K562 (cell line): ENCODE results near the gene PCSK2. TPM values are rescaled to one million over a fixed set of nuclear protein-coding genes. Genes with fewer than 3 reads are reported as not detected.

Experiments used
- ATAC-seq: fragments of 200-7000 bp; cut with Tn5 transposase; 3 replicates; pipeline ENCODE4 v1.9.1; 2020; ENCODE audit warnings: moderate library complexity
- BruUV-seq: library from RNA; stranded (reverse); fragments of 400-500 nt; replicated peaks from 2 replicates; lab custom pipeline; 2021; lab: Mats Ljungman, UMichigan
- CTCF ChIA-PET: fragments of 300-600 bp; formaldehyde crosslinking; extraction: SDS; loops from one replicate; lab custom pipeline; 2021; ENCODE audit warnings: low intra/inter-chr PET ratio; lab: Yijun Ruan, JAX
- POLR2A ChIA-PET: fragments of 300-600, 350-650 bp; sonication (Branson Sonifier 250); formaldehyde crosslinking; extraction: SDS; loops from one replicate; lab custom pipeline; 2021; ENCODE audit warnings: antibody characterized with exemption, inconsistent platforms; lab: Yijun Ruan, JAX
- DNase-seq, 4 experiments: peaks; one replicate each; pipeline versions ENCODE4 v3.0.0 to v3.0.0-alpha.2; 2011 to 2018; ENCODE audit warnings: low spot score in 3 of 4, mixed read lengths in 3 of 4; ENCODE audit errors: extremely low read depth in 1 of 4
- FAIRE-seq: peaks from 2 replicates; lab custom pipeline; 2011; peaks lifted over from hg19 to GRCh38; lab: Jason Lieb, UNC
- H2AFZ ChIP-seq: 2 replicates; pipeline ENCODE4 v1.6.0; 2011; ENCODE audit warnings: low read depth, low read length, control low read depth, inconsistent platforms
- H3K27ac ChIP-seq: fragments of 200-600 bp; 3 replicates; pipeline ENCODE4 v1.8.0; 2011; ENCODE audit warnings: low read depth, mild to moderate bottlenecking, control low read depth, inconsistent platforms, low read length, moderate library complexity, mixed read lengths; ENCODE audit errors: extremely low read depth
- H3K27me3 ChIP-seq, 2 experiments: fragments of 300-600 bp in 1 of 2; 2 replicates in 1 of 2; 3 replicates in 1 of 2; pipeline versions ENCODE4 v1.6.0 to v1.8.0; 2011; ENCODE audit warnings: inconsistent platforms in 2 of 2, low read length in 2 of 2, mild to moderate bottlenecking in 1 of 2, mixed read lengths in 1 of 2, moderate library complexity in 1 of 2; ENCODE audit not compliant: control insufficient read depth in 2 of 2, insufficient read depth in 2 of 2
- H3K36me3 ChIP-seq: fragments of 300-600 bp; 3 replicates; pipeline ENCODE4 v1.8.0; 2011; ENCODE audit warnings: mild to moderate bottlenecking, low read length, inconsistent platforms; ENCODE audit not compliant: control insufficient read depth, insufficient read depth
- H3K4me1 ChIP-seq, 2 experiments: fragments of 200-600 bp in 1 of 2; replicated peaks in 1 of 2; 2 replicates in 1 of 2; 3 replicates in 1 of 2; pipeline versions ENCODE4 v1.5.1 to v1.8.0; 2011; ENCODE audit warnings: inconsistent platforms in 2 of 2, low read length in 2 of 2, mild to moderate bottlenecking in 1 of 2, mixed read lengths in 1 of 2, moderate library complexity in 1 of 2; ENCODE audit not compliant: control insufficient read depth in 2 of 2, insufficient read depth in 2 of 2
- H3K4me2 ChIP-seq: 2 replicates; pipeline ENCODE4 v1.6.1; 2011; ENCODE audit warnings: low read length, control low read depth, inconsistent platforms, mixed read lengths; ENCODE audit not compliant: insufficient read depth
- H3K4me3 ChIP-seq: fragments of 200-600 bp; sonication (generic), shearing (Covaris generic); 2 replicates; pipeline ENCODE4 v1.5.1; 2016; ENCODE audit warnings: control low read depth, inconsistent platforms
- H3K79me2 ChIP-seq: fragments of 200-600 bp; 3 replicates; pipeline ENCODE4 v1.8.0; 2011; ENCODE audit warnings: low read length, inconsistent platforms; ENCODE audit not compliant: control insufficient read depth, insufficient read depth
- H3K9ac ChIP-seq, 2 experiments: 2 replicates each; pipeline versions ENCODE4 v1.6.0 to v1.6.1; 2011; ENCODE audit warnings: low read depth in 2 of 2, low read length in 2 of 2, control low read depth in 1 of 2, inconsistent platforms in 1 of 2, mild to moderate bottlenecking in 1 of 2, mixed read lengths in 1 of 2; ENCODE audit not compliant: insufficient read depth in 1 of 2
- H3K9me1 ChIP-seq: one replicate; pipeline ENCODE4 v1.6.0; 2011; ENCODE audit warnings: inconsistent platforms, mild to moderate bottlenecking, low read length, moderate library complexity; ENCODE audit not compliant: control insufficient read depth, insufficient read depth
- H3K9me3 ChIP-seq: replicated peaks from 2 replicates; pipeline ENCODE4 v1.5.1; 2011; ENCODE audit warnings: low read depth, low read length, inconsistent platforms; ENCODE audit not compliant: control insufficient read depth, insufficient read depth
- H4K20me1 ChIP-seq: replicated peaks from 2 replicates; pipeline ENCODE4 v1.6.1; 2011; ENCODE audit warnings: low read length, inconsistent platforms, mixed read lengths; ENCODE audit not compliant: control insufficient read depth, insufficient read depth
- CBX3 ChIP-seq, 2 experiments: IDR thresholded peaks; 1 replicate in 1 of 2; 2 replicates in 1 of 2; pipeline ENCODE4 v1.6.1; 2012; ENCODE audit warnings: inconsistent platforms in 2 of 2, low read length in 2 of 2, borderline replicate concordance in 1 of 2, control low read depth in 1 of 2
- ETS2 ChIP-seq: IDR thresholded peaks from 2 replicates; pipeline ENCODE4 v1.6.1; 2016; ENCODE audit warnings: borderline replicate concordance, missing genetic modification characterization, mild to moderate bottlenecking, moderate library complexity, missing compliant biosample characterization; ENCODE audit not compliant: poor library complexity, severe bottlenecking
- HDAC3 ChIP-seq: fragments of 450-650 bp; IDR thresholded peaks from 2 replicates; pipeline ENCODE4 v1.6.1; 2018; ENCODE audit warnings: borderline replicate concordance, mild to moderate bottlenecking, moderate library complexity; ENCODE audit not compliant: partially characterized antibody
- L3MBTL2 ChIP-seq: fragments of 450-650 bp; IDR thresholded peaks from 2 replicates; pipeline ENCODE4 v1.6.1; 2016; ENCODE audit warnings: mild to moderate bottlenecking, moderate library complexity
- ZBTB17 ChIP-seq: fragments of 450-650 bp; formaldehyde crosslinking; IDR thresholded peaks from 2 replicates; pipeline ENCODE4 v1.4.0; 2020; ENCODE audit warnings: mild to moderate bottlenecking
- ZC3H4 ChIP-seq: sonication (generic); formaldehyde crosslinking; IDR thresholded peaks from 2 replicates; pipeline ENCODE4 v1.9.0; 2021; ENCODE audit warnings: missing genetic modification reagents, borderline replicate concordance
- ZFP30 ChIP-seq: fragments of 250-450 bp; sonication (Bioruptor Pico); IDR thresholded peaks from 2 replicates; pipeline ENCODE4 v1.8.0; 2022; ENCODE audit warnings: moderate library complexity, mild to moderate bottlenecking, inconsistent platforms, borderline replicate concordance
- WGBS: fragments of 100-300 bp; shearing (Covaris generic); methylation state at CpG from one replicate; pipeline ENCODE4 v1.1.6; 2016; ENCODE audit warnings: low coverage, mixed read lengths; ENCODE audit not compliant: insufficient coverage; ENCODE audit errors: missing lambda C conversion rate; 5-methylcytosine and 5-hydroxymethylcytosine counted together
- in situ Hi-C: fragments of 300-500 bp; cut with MboI; formaldehyde crosslinking; loops from 4 replicates; pipeline ENCODE4 v1.15.0; 2018; ENCODE audit warnings: inconsistent platforms, mixed read lengths
- intact Hi-C: fragments of 100-400 bp; cut with micrococcal nuclease; formaldehyde crosslinking; loops from 2 replicates; pipeline ENCODE4 v1.14.2; 2022
- polyA plus RNA-seq, 8 experiments: library from polyadenylated mRNA; depleted of rRNA in 4 of 8; stranded (reverse) in 5 of 8; unstranded in 3 of 8; fragments of >200 nt; fragmentation: Nextera tagmentation in 2 of 8; fragmentation: Illumina TruSeq in 1 of 8; extraction: Ambion mirVana in 2 of 8; extraction: Trizol in 1 of 8; gene quantifications; 2 replicates each; pipeline versions ENCODE4 v1.2.1 to v1.2.3, GENCODE V29; 2011 to 2014; ENCODE audit warnings: inconsistent platforms in 1 of 8, missing spikeins in 1 of 8
- total RNA-seq, 7 experiments: library from RNA; depleted of rRNA in 6 of 7; stranded (reverse); fragments of >200 nt in 6 of 7; fragmentation: Illumina TruSeq in 2 of 7; extraction: Trizol in 2 of 7; gene quantifications; 2 replicates each; pipeline versions ENCODE4 v1.2.1 to v1.2.3, GENCODE V29; 2011 to 2021; ENCODE audit warnings: low replicate concordance in 1 of 7
- TF ChIP-seq, protein P1 (sequence below): fragments of 450-650 bp; formaldehyde crosslinking; IDR thresholded peaks from 2 replicates; pipeline ENCODE4 v1.4.0; 2020; ENCODE audit warnings: mild to moderate bottlenecking
- TF ChIP-seq, protein P2 (sequence below), 2 experiments: fragments of 450-650 bp in 1 of 2; sonication (generic) in 1 of 2; formaldehyde crosslinking in 1 of 2; IDR thresholded peaks; 2 replicates each; pipeline versions ENCODE4 v1.7.1 to v1.9.0; 2016 to 2022; ENCODE audit warnings: inconsistent platforms in 1 of 2, mild to moderate bottlenecking in 1 of 2, missing genetic modification reagents in 1 of 2

The PCSK2 gene
- total and polyA plus RNA-seq, 9 of the 15 experiments (the other 6 are each of a cell fraction or from before 2014, with no cell fraction given) = 0.04 to 0.07 (median 0.05) TPM; not detected in 6

- H3K27ac ChIP-seq = no peak overlapping the region
- H3K9ac ChIP-seq = no peak overlapping the region
- H3K4me2 ChIP-seq = no peak overlapping the region
- ATAC-seq (no peak), DNase-seq (no peak), FAIRE-seq (no peak)
- H4K20me1 ChIP-seq = no peaks in the 10 kb centered on the region
- H3K4me3 ChIP-seq = no peak overlapping the region
- CTCF ChIA-PET = no interaction called here
- no peaks in the 10 kb centered on the region for H3K79me2 ChIP-seq
- in situ Hi-C loops (no loop called here), intact Hi-C loops (loop anchor here (5.0 kb wide), 1 partner anchor 480 kb away; no protein-coding TSS in a partner anchor)
- H3K27me3 ChIP-seq = no peaks in the 10 kb centered on the region
- no peaks in the 10 kb centered on the region for H3K4me1 ChIP-seq
- POLR2A ChIA-PET = no interaction called here
- WGBS = 0% methylated on average over 3 of the region's 3 CpGs
- H3K9me1 ChIP-seq = no peaks in the 10 kb centered on the region
- H3K36me3 ChIP-seq = no peaks in the 10 kb centered on the region
- BruUV-seq = no TSS peak
- H3K9me3 ChIP-seq = no peaks in the 10 kb centered on the region
- H2AFZ ChIP-seq = no peak overlapping the region
- TF ChIP-seq L3MBTL2 (no peak), CBX3 (IDR thresholded peaks at IDR 0.05; ENCODE audit: borderline replicate concordance in 1 of 2, low read length in 2 of 2) (no peak), HDAC3 (no peak), ETS2 (tag) (no peak), ZFP30 (CRISPR knock-in tag) (no peak), ZC3H4 (CRISPR knock-in tag) (no peak), ZBTB17 (CRISPR knock-in tag) (no peak)
- TF ChIP-seq, protein P1, sequence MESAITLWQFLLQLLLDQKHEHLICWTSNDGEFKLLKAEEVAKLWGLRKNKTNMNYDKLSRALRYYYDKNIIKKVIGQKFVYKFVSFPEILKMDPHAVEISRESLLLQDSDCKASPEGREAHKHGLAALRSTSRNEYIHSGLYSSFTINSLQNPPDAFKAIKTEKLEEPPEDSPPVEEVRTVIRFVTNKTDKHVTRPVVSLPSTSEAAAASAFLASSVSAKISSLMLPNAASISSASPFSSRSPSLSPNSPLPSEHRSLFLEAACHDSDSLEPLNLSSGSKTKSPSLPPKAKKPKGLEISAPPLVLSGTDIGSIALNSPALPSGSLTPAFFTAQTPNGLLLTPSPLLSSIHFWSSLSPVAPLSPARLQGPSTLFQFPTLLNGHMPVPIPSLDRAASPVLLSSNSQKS (CRISPR knock-in tag) = no peak
- TF ChIP-seq, protein P2, sequence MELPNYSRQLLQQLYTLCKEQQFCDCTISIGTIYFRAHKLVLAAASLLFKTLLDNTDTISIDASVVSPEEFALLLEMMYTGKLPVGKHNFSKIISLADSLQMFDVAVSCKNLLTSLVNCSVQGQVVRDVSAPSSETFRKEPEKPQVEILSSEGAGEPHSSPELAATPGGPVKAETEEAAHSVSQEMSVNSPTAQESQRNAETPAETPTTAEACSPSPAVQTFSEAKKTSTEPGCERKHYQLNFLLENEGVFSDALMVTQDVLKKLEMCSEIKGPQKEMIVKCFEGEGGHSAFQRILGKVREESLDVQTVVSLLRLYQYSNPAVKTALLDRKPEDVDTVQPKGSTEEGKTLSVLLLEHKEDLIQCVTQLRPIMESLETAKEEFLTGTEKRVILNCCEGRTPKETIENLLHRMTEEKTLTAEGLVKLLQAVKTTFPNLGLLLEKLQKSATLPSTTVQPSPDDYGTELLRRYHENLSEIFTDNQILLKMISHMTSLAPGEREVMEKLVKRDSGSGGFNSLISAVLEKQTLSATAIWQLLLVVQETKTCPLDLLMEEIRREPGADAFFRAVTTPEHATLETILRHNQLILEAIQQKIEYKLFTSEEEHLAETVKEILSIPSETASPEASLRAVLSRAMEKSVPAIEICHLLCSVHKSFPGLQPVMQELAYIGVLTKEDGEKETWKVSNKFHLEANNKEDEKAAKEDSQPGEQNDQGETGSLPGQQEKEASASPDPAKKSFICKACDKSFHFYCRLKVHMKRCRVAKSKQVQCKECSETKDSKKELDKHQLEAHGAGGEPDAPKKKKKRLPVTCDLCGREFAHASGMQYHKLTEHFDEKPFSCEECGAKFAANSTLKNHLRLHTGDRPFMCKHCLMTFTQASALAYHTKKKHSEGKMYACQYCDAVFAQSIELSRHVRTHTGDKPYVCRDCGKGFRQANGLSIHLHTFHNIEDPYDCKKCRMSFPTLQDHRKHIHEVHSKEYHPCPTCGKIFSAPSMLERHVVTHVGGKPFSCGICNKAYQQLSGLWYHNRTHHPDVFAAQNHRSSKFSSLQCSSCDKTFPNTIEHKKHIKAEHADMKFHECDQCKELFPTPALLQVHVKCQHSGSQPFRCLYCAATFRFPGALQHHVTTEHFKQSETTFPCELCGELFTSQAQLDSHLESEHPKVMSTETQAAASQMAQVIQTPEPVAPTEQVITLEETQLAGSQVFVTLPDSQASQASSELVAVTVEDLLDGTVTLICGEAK (IDR thresholded peaks at IDR 0.05) = no peak
- TF ChIP-seq, protein P2 (CRISPR knock-in tag; IDR thresholded peaks at IDR 0.05) = no peak
These were observed 55.7 kb downstream of the PCSK2 start for GRCh38 chr20:17282501-17282900.
